ENCODE results near the gene DHRSX.

The DHRSX gene

GRCh38 chrX:2516623-2517022 is 15.8 kb upstream of the DHRSX start:
- no peak overlapping the region for H3K27ac ChIP-seq
- TF ChIP-seq ZFX (IDR thresholded peaks at IDR 0.05) (no peak), CTCF (conservative IDR thresholded peaks at IDR 0.05) (no peak)

GRCh38 chrX:2514131-2514530 is 13.4 kb upstream of the DHRSX start:
- no peak overlapping the region for H3K27ac ChIP-seq
- TF ChIP-seq CTCF (conservative IDR thresholded peaks at IDR 0.05) (no peak), ZFX (IDR thresholded peaks at IDR 0.05) (no peak)

GRCh38 chrX:2513121-2513664 is 12.4 kb upstream of the DHRSX start:
- TF ChIP-seq ZFX (IDR thresholded peaks at IDR 0.05) (no peak), CTCF (conservative IDR thresholded peaks at IDR 0.05) (no peak)
- H3K27ac ChIP-seq, result no peak overlapping the region

- no peak overlapping the region for H3K27ac ChIP-seq
- TF ChIP-seq ZFX (IDR thresholded peaks at IDR 0.05), result no peak
- no peak for TF ChIP-seq CTCF (conservative IDR thresholded peaks at IDR 0.05)
These were observed 11.7 kb upstream of the DHRSX start for GRCh38 chrX:2512501-2512900.

- TF ChIP-seq CTCF (conservative IDR thresholded peaks at IDR 0.05), result no peak
- no peak for TF ChIP-seq ZFX (IDR thresholded peaks at IDR 0.05)
- no peak overlapping the region for H3K27ac ChIP-seq
These were observed 10.6 kb upstream of the DHRSX start for GRCh38 chrX:2511326-2511725.

GRCh38 chrX:2508648-2509335 is 8.0 kb upstream of the DHRSX start:
- TF ChIP-seq ZFX (IDR thresholded peaks at IDR 0.05) (no peak), CTCF (conservative IDR thresholded peaks at IDR 0.05) (no peak)
- H3K27ac ChIP-seq, result no peak overlapping the region

GRCh38 chrX:2507904-2508627 is 7.3 kb upstream of the DHRSX start:
- TF ChIP-seq CTCF (conservative IDR thresholded peaks at IDR 0.05) (no peak), ZFX (IDR thresholded peaks at IDR 0.05) (no peak)
- no peak overlapping the region for H3K27ac ChIP-seq

All from C4-2B (cell line).